ENCODE data around the gene DSCAML1.

DSCAML1 gene

GRCh38 chr11:117605331-117605730, 191.7 kb downstream of the DSCAML1 start:
- H3K27me3 ChIP-seq (ENCODE audit: insufficient read depth, low read length), result no peaks in the 10 kb centered on the region; the same call in 1 of the 2 replicates
- no peaks in the 10 kb centered on the region for H4K20me1 ChIP-seq (ENCODE audit: insufficient read depth, low read length)
- no peaks in the 10 kb centered on the region for H3K9me3 ChIP-seq (ENCODE audit: low read length)
- H2AFZ ChIP-seq (ENCODE audit: low read length), result no peak overlapping the region
- no peak overlapping the region for H3K27ac ChIP-seq (ENCODE audit: low read depth, low read length, poor library complexity, severe bottlenecking)
- TF ChIP-seq CTCF (IDR thresholded peaks at IDR 0.05; ENCODE audit: low read length), result no peak
- TF ChIP-seq EZH2 (IDR thresholded peaks at IDR 0.05; ENCODE audit: borderline replicate concordance, low read length), result no peak
- no peak overlapping the region for H3K4me3 ChIP-seq (ENCODE audit: low read depth, low read length, poor library complexity, severe bottlenecking)
- no peaks in the 10 kb centered on the region for H3K9me2 ChIP-seq (ENCODE audit: low read depth, low read length)
- no peaks in the 10 kb centered on the region for H3K4me1 ChIP-seq (ENCODE audit: insufficient read depth, low read length, severe bottlenecking)
- no peaks in the 10 kb centered on the region for H3K79me2 ChIP-seq (ENCODE audit: insufficient read depth, low read length)
- no peak overlapping the region for H3K9ac ChIP-seq (ENCODE audit: low read length)
- H3K36me3 ChIP-seq (ENCODE audit: insufficient read depth, low read length), result no peaks in the 10 kb centered on the region
- no peaks in the 10 kb centered on the region for H3F3A ChIP-seq (ENCODE audit: insufficient read depth, low read length)
- H3K4me2 ChIP-seq (ENCODE audit: low read length), result no peak overlapping the region

GRCh38 chr11:117604336-117604995, 192.6 kb downstream of the DSCAML1 start:
- no peak overlapping the region for H2AFZ ChIP-seq (ENCODE audit: low read length)
- H3F3A ChIP-seq (ENCODE audit: insufficient read depth, low read length), result no peaks in the 10 kb centered on the region
- no peak overlapping the region for H3K4me2 ChIP-seq (ENCODE audit: low read length)
- H3K9me3 ChIP-seq (ENCODE audit: low read length), result no peaks in the 10 kb centered on the region
- no peaks in the 10 kb centered on the region for H3K36me3 ChIP-seq (ENCODE audit: insufficient read depth, low read length)
- no peaks in the 10 kb centered on the region for H3K9me2 ChIP-seq (ENCODE audit: low read depth, low read length)
- H4K20me1 ChIP-seq (ENCODE audit: insufficient read depth, low read length), result no peaks in the 10 kb centered on the region
- H3K4me3 ChIP-seq (ENCODE audit: low read depth, low read length, poor library complexity, severe bottlenecking), result no peak overlapping the region
- H3K79me2 ChIP-seq (ENCODE audit: insufficient read depth, low read length), result no peaks in the 10 kb centered on the region
- TF ChIP-seq CTCF (IDR thresholded peaks at IDR 0.05; ENCODE audit: low read length) (no peak), EZH2 (IDR thresholded peaks at IDR 0.05; ENCODE audit: borderline replicate concordance, low read length) (no peak)
- H3K9ac ChIP-seq (ENCODE audit: low read length), result no peak overlapping the region
- no peak overlapping the region for H3K27ac ChIP-seq (ENCODE audit: low read depth, low read length, poor library complexity, severe bottlenecking)
- H3K4me1 ChIP-seq (ENCODE audit: insufficient read depth, low read length, severe bottlenecking), result no peaks in the 10 kb centered on the region
- H3K27me3 ChIP-seq (ENCODE audit: insufficient read depth, low read length), result no peaks in the 10 kb centered on the region; the same call in 1 of the 2 replicates

- H3K36me3 ChIP-seq (ENCODE audit: insufficient read depth, low read length), result no peaks in the 10 kb centered on the region
- H3K4me2 ChIP-seq (ENCODE audit: low read length), result no peak overlapping the region
- H3K4me1 ChIP-seq (ENCODE audit: insufficient read depth, low read length, severe bottlenecking), result no peaks in the 10 kb centered on the region
- no peaks in the 10 kb centered on the region for H3K9me3 ChIP-seq (ENCODE audit: low read length)
- no peaks in the 10 kb centered on the region for H3K9me2 ChIP-seq (ENCODE audit: low read depth, low read length)
- H3K4me3 ChIP-seq (ENCODE audit: low read depth, low read length, poor library complexity, severe bottlenecking), result no peak overlapping the region
- no peak overlapping the region for H3K9ac ChIP-seq (ENCODE audit: low read length)
- H2AFZ ChIP-seq (ENCODE audit: low read length), result no peak overlapping the region
- no peaks in the 10 kb centered on the region for H3F3A ChIP-seq (ENCODE audit: insufficient read depth, low read length)
- no peak overlapping the region for H3K27ac ChIP-seq (ENCODE audit: low read depth, low read length, poor library complexity, severe bottlenecking)
- no peaks in the 10 kb centered on the region; the same call in 1 of the 2 replicates for H3K27me3 ChIP-seq (ENCODE audit: insufficient read depth, low read length)
- H3K79me2 ChIP-seq (ENCODE audit: insufficient read depth, low read length), result no peaks in the 10 kb centered on the region
- no peak for TF ChIP-seq EZH2 (IDR thresholded peaks at IDR 0.05; ENCODE audit: borderline replicate concordance, low read length)
- no peak for TF ChIP-seq CTCF (IDR thresholded peaks at IDR 0.05; ENCODE audit: low read length)
- no peaks in the 10 kb centered on the region for H4K20me1 ChIP-seq (ENCODE audit: insufficient read depth, low read length)
Observed at GRCh38 chr11:117603932-117604331, 193.1 kb downstream of the DSCAML1 start.

Measured in OCI-LY1 (cell line).